IMR-90 (cell line): ENCODE results near the gene MYO1D.

ENCODE experiments used
- CTCF ChIP-seq: conservative IDR thresholded peaks from 2 replicates; pipeline ENCODE4 v1.5.1; 2012; ENCODE audit warnings: mild to moderate bottlenecking, low read depth, low read length, improper control_type of control experiment
- RAD21 ChIP-seq: IDR thresholded peaks from 2 replicates; pipeline ENCODE4 v1.6.1; 2012; ENCODE audit warnings: low read length, improper control_type of control experiment

- TF ChIP-seq RAD21 (no peak), CTCF (no peak)
Measured at GRCh38 chr17:32873114-32873513, 3.8 kb downstream of the MYO1D start.
